Measurements from ENCODE around the gene DAW1. TPM values are rescaled to one million over a fixed set of nuclear protein-coding genes. Genes with fewer than 3 reads are reported as not detected.

The DAW1 gene
- total and polyA plus RNA-seq, 2 of the 4 experiments (the other 2 are of a cell fraction): 0.86 to 1.4 TPM

- H3K4me3 ChIP-seq (ENCODE audit: insufficient read depth, low read depth, low read length): no peak overlapping the region
- H3K23ac ChIP-seq (ENCODE audit: low read depth, low read length): no peak overlapping the region
- CTCF ChIA-PET: no interaction called here
- no peak overlapping the region for H3K4me2 ChIP-seq (ENCODE audit: low read depth, low read length)
- H2BK120ac ChIP-seq (ENCODE audit: low read depth, low read length): no peak overlapping the region
- dilution Hi-C loops (cut with HindIII; ENCODE audit: low sequenced_read_pairs, unreplicated experiment): no loop called here
- no peaks in the 10 kb centered on the region for H3K27me3 ChIP-seq (ENCODE audit: control insufficient read depth, insufficient read depth, low read length)
- no peaks in the 10 kb centered on the region for H3K9me3 ChIP-seq (ENCODE audit: control insufficient read depth, insufficient read depth, low read length)
- H3K79me1 ChIP-seq (ENCODE audit: low read depth in 1 of 2, low read length in 2 of 2): no peaks in the 10 kb centered on the region
- H2BK20ac ChIP-seq (ENCODE audit: low read depth, low read length): no peak overlapping the region
- ATAC-seq (ENCODE audit: low read depth): no peak
- H3K18ac ChIP-seq (ENCODE audit: low read depth, low read length): no peak overlapping the region
- H3K36me3 ChIP-seq (ENCODE audit: control insufficient read depth, insufficient read depth, low read length): no peaks in the 10 kb centered on the region
- H3K4ac ChIP-seq (ENCODE audit: low read depth, low read length): no peak overlapping the region
- no TSS peak for BruUV-seq (replicated peaks)
- no peak for DNase-seq
- no peaks in the 10 kb centered on the region for H3K9me1 ChIP-seq (ENCODE audit: insufficient read depth, low read length)
- no peak overlapping the region for H2AK5ac ChIP-seq (ENCODE audit: low read depth, low read length)
- no peaks in the 10 kb centered on the region for H4K20me1 ChIP-seq (ENCODE audit: insufficient read depth, low read length)
- no peak overlapping the region for H3K56ac ChIP-seq (ENCODE audit: extremely low read depth, insufficient read depth, low read length)
- H3K9ac ChIP-seq (ENCODE audit: low read depth, low read length): no peak overlapping the region
- no peak overlapping the region for H2BK5ac ChIP-seq (ENCODE audit: low read depth, low read length, poor library complexity, severe bottlenecking)
- no peak overlapping the region for H4K8ac ChIP-seq (ENCODE audit: low read depth in 2 of 2, low read length in 2 of 2)
- in situ Hi-C loops (cut with MboI; ENCODE audit: low sequenced_read_pairs): no loop called here
- H4K5ac ChIP-seq (ENCODE audit: low read depth, low read length): no peak overlapping the region
- intact Hi-C loops (cut with micrococcal nuclease): no loop called here
- TF ChIP-seq RCOR1 (IDR thresholded peaks at IDR 0.05; ENCODE audit: insufficient replicate concordance, low read length) (no peak), ELK1 (IDR thresholded peaks at IDR 0.05; ENCODE audit: borderline replicate concordance, low read depth, low read length) (no peak), CTCF (conservative IDR thresholded peaks at IDR 0.05; ENCODE audit: low read depth, low read length) (no peak), MAZ (IDR thresholded peaks at IDR 0.05; ENCODE audit: borderline replicate concordance, low read depth, low read length) (no peak), RFX5 (IDR thresholded peaks at IDR 0.05; ENCODE audit: low read depth, low read length) (no peak), USF2 (IDR thresholded peaks at IDR 0.05; ENCODE audit: low read depth, low read length) (no peak), RAD21 (IDR thresholded peaks at IDR 0.05; ENCODE audit: low read length) (no peak), SMC3 (IDR thresholded peaks at IDR 0.05; ENCODE audit: low read depth, low read length) (no peak)
- no peak overlapping the region for H2BK15ac ChIP-seq (ENCODE audit: low read depth, low read length)
- H4K91ac ChIP-seq (ENCODE audit: insufficient read depth, low read depth, low read length): no peak overlapping the region
- H3K4me1 ChIP-seq (ENCODE audit: control insufficient read depth, insufficient read depth, low read length): no peaks in the 10 kb centered on the region
- H2AFZ ChIP-seq (replicated peaks; ENCODE audit: low read length, poor library complexity): no peak overlapping the region
- POLR2A ChIA-PET (ENCODE audit: unreplicated experiment): no interaction called here
- H2AK9ac ChIP-seq (replicated peaks; ENCODE audit: low read depth, low read length, poor library complexity): no peak overlapping the region
- no peak overlapping the region for H3K27ac ChIP-seq (ENCODE audit: insufficient read depth, low read length)
- no peak overlapping the region for H3K14ac ChIP-seq (replicated peaks; ENCODE audit: low read depth, low read length)
Measured at GRCh38 chr2:227828477-227828912, 42.9 kb upstream of the DAW1 start.

Data from IMR-90 (cell line).